HL-60 (cell line): ENCODE results near the gene SPRTN.
A peak's percentile ranks its signal among the peaks of the same experiment; 100 is the strongest.

Source experiments
- DNase-seq, 2 experiments: peaks; one replicate each; pipeline ENCODE4 v3.0.0-alpha.2; 2010 to 2020; ENCODE audit warnings: low read depth in 1 of 2, low spot score in 1 of 2
- H3K27ac ChIP-seq: fragments of 250-450 bp; sonication (Bioruptor Pico); replicated peaks from 2 replicates; pipeline ENCODE4 v1.5.1; 2020; ENCODE audit warnings: mild to moderate bottlenecking, moderate library complexity
- H3K27me3 ChIP-seq: fragments of 250-450 bp; sonication (Bioruptor Pico); 2 replicates; pipeline ENCODE4 v1.5.1; 2021; ENCODE audit warnings: mild to moderate bottlenecking, moderate library complexity; ENCODE audit not compliant: insufficient read depth, poor library complexity, severe bottlenecking
- H3K4me3 ChIP-seq: replicated peaks from 2 replicates; pipeline ENCODE4 v1.5.1; 2011; ENCODE audit warnings: mild to moderate bottlenecking, control low read depth, low read length; ENCODE audit not compliant: insufficient read depth
- GABPA ChIP-seq: IDR thresholded peaks from 2 replicates; pipeline ENCODE4 v1.6.1; 2012; ENCODE audit warnings: low read depth
- POLR2AphosphoS5 ChIP-seq: IDR thresholded peaks from 2 replicates; pipeline ENCODE4 v1.6.1; 2012; ENCODE audit warnings: low read depth
- REST ChIP-seq: IDR thresholded peaks from 2 replicates; pipeline ENCODE4 v1.6.1; 2012; ENCODE audit warnings: low read depth; ENCODE audit not compliant: insufficient replicate concordance
- SPI1 ChIP-seq: IDR thresholded peaks from 2 replicates; pipeline ENCODE4 v1.6.1; 2012; ENCODE audit warnings: low read depth, mild to moderate bottlenecking, borderline replicate concordance
- TF ChIP-seq, protein P1 (sequence below): IDR thresholded peaks from one replicate; pipeline ENCODE4 v1.5.1; 2011; ENCODE audit warnings: low read length, control low read depth, inconsistent platforms; ENCODE audit not compliant: insufficient read depth

Gene SPRTN

GRCh38 chr1:231395076-231395997 lies 57.2 kb downstream of the SPRTN start:
- Histone ChIP-seq H3K27me3 (no peaks in the 10 kb centered on the region), H3K27ac (no peak overlapping the region), H3K4me3 (no peak overlapping the region)
- DNase-seq: peak in 1 of 2 experiments; percentile 9
- TF ChIP-seq GABPA: no peak
- TF ChIP-seq POLR2AphosphoS5: no peak
- no peak for TF ChIP-seq REST
- no peak for TF ChIP-seq SPI1
- TF ChIP-seq, protein P1, sequence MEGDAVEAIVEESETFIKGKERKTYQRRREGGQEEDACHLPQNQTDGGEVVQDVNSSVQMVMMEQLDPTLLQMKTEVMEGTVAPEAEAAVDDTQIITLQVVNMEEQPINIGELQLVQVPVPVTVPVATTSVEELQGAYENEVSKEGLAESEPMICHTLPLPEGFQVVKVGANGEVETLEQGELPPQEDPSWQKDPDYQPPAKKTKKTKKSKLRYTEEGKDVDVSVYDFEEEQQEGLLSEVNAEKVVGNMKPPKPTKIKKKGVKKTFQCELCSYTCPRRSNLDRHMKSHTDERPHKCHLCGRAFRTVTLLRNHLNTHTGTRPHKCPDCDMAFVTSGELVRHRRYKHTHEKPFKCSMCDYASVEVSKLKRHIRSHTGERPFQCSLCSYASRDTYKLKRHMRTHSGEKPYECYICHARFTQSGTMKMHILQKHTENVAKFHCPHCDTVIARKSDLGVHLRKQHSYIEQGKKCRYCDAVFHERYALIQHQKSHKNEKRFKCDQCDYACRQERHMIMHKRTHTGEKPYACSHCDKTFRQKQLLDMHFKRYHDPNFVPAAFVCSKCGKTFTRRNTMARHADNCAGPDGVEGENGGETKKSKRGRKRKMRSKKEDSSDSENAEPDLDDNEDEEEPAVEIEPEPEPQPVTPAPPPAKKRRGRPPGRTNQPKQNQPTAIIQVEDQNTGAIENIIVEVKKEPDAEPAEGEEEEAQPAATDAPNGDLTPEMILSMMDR: no peak

GRCh38 chr1:231395998-231396390 lies 57.9 kb downstream of the SPRTN start:
- Histone ChIP-seq H3K27ac (no peak overlapping the region), H3K27me3 (no peaks in the 10 kb centered on the region), H3K4me3 (no peak overlapping the region)
- DNase-seq: no peak
- TF ChIP-seq GABPA (no peak), REST (no peak)
- TF ChIP-seq, protein P1: no peak

DNA sequence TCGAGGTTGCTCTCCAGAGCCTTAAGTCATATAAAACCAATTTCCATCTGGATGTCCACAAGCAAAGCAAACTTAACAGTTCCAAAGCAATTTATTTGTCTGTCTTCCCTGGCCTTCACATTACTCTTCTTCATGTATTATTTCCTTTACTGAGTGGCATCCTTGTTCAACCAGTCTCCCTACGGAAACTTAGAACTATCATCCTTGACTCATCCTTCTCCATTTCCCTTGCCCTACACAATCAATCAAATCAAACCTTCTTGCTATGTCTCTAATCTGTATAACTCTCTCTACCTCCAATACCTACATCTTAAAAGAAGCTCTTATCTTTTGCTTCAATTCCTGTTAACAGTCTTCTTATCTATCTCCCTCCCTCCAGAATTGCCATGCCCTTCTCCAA lies 58.5 kb downstream of the SPRTN start:
- Histone ChIP-seq H3K4me3 (no peak overlapping the region), H3K27ac (no peak overlapping the region), H3K27me3 (no peaks in the 10 kb centered on the region)
- DNase-seq: no peak
- TF ChIP-seq, protein P1: no peak
- TF ChIP-seq GABPA: no peak
- TF ChIP-seq SPI1: no peak
- no peak for TF ChIP-seq POLR2AphosphoS5
- no peak for TF ChIP-seq REST
